Retinal pigment epithelial cell (primary cell): ENCODE results near the gene POU2AF1.

Source experiments
- DNase-seq: peaks from one replicate; pipeline ENCODE4 v3.0.0-alpha.2; 2010; ENCODE audit warnings: low read depth
- H3K4me3 ChIP-seq: 2 replicates; pipeline ENCODE4 v1.5.1; 2011; ENCODE audit warnings: mild to moderate bottlenecking, low read length, control low read depth, moderate library complexity
- CTCF ChIP-seq: conservative IDR thresholded peaks from 2 replicates; pipeline ENCODE4 v1.5.1; 2011; ENCODE audit warnings: low read depth, low read length, control low read depth, inconsistent platforms

Gene POU2AF1

GRCh38 chr11:111393585-111393984, 14.5 kb upstream of the POU2AF1 start:
- TF ChIP-seq CTCF: no peak
- DNase-seq: no peak
- no peak overlapping the region for H3K4me3 ChIP-seq

- no peak for DNase-seq
Measured at GRCh38 chr11:111393096-111393495, 14.0 kb upstream of the POU2AF1 start.

GRCh38 chr11:111392552-111392951, 13.5 kb upstream of the POU2AF1 start:
- TF ChIP-seq CTCF: no peak
- no peak for DNase-seq
- no peak overlapping the region for H3K4me3 ChIP-seq

More at GRCh38 chr11:111393096-111393495, 14.0 kb upstream of the POU2AF1 start:
- H3K4me3 ChIP-seq: no peak overlapping the region
- TF ChIP-seq CTCF: no peak

GRCh38 chr11:111391328-111392124, 12.5 kb upstream of the POU2AF1 start:
- no peak overlapping the region for H3K4me3 ChIP-seq
- no peak for DNase-seq
- no peak for TF ChIP-seq CTCF

GRCh38 chr11:111388842-111389241, 9.8 kb upstream of the POU2AF1 start:
- no peak for TF ChIP-seq CTCF
- no peak for DNase-seq
- H3K4me3 ChIP-seq: no peak overlapping the region

- no peak for DNase-seq
- TF ChIP-seq CTCF: no peak
- H3K4me3 ChIP-seq: no peak overlapping the region
Measured at GRCh38 chr11:111388420-111388819, 9.3 kb upstream of the POU2AF1 start.

GRCh38 chr11:111387363-111387762, 8.3 kb upstream of the POU2AF1 start:
- no peak for TF ChIP-seq CTCF
- DNase-seq: no peak
- no peak overlapping the region for H3K4me3 ChIP-seq
